ENCODE results near the gene HCFC2.
A peak's percentile ranks its signal among the peaks of the same experiment; 100 is the strongest.

The HCFC2 gene

DNA sequence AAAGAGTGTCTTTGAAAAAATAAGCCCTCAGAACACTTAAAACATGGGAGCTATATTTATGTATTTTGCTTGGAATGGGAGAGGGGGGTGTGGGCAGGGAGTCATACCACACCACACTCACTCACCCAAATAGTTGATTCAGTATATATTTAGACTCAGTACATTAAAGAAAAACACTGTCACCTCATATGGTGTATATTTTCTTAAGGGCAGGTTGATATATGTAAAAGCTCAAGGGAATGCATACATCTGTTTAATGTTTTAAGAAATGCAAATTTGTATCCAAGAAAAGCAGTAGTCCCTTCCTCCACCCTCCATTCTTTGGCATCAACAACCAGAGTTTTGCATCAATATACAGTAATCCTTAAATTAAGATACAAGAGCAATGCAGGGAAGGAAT, 72.2 kb downstream of the HCFC2 start:
- H3K9ac ChIP-seq (ENCODE audit: insufficient read length, low read depth): peak overlapping the region; percentile 95
- TF ChIP-seq SUZ12 (IDR thresholded peaks at IDR 0.05; ENCODE audit: extremely low read depth, insufficient read depth, insufficient read length): no peak
- TF ChIP-seq YY1 (IDR thresholded peaks at IDR 0.05; ENCODE audit: insufficient read depth, insufficient read length): no peak
- no peak for TF ChIP-seq ZNF274 (IDR thresholded peaks at IDR 0.05; ENCODE audit: low read depth, low read length)
- H3K27me3 ChIP-seq (ENCODE audit: insufficient read depth, insufficient read length): peaks cover 2% of the 10 kb centered on the region
- H3K9me3 ChIP-seq (ENCODE audit: insufficient read depth, low read length): no peaks in the 10 kb centered on the region
- peaks cover 2% of the 10 kb centered on the region for H3K4me1 ChIP-seq (ENCODE audit: insufficient read depth, insufficient read length)
- DNase-seq (ENCODE audit: low read depth, low spot score): no peak
- H3K36me3 ChIP-seq (ENCODE audit: insufficient read depth, insufficient read length, low read length): peaks cover 26% of the 10 kb centered on the region
- peak overlapping the region; percentile 92 for H3K4me3 ChIP-seq (ENCODE audit: insufficient read length, low read depth)

GRCh38 chr12:104137001-104137901, 72.9 kb downstream of the HCFC2 start:
- DNase-seq (ENCODE audit: low read depth, low spot score): no peak
- Histone ChIP-seq H3K4me3 (ENCODE audit: insufficient read length, low read depth) (peak overlapping the region; percentile 92), H3K36me3 (ENCODE audit: insufficient read depth, insufficient read length, low read length) (peaks cover 20% of the 10 kb centered on the region), H3K4me1 (ENCODE audit: insufficient read depth, insufficient read length) (no peaks in the 10 kb centered on the region), H3K27me3 (ENCODE audit: insufficient read depth, insufficient read length) (peaks cover 2% of the 10 kb centered on the region), H3K9ac (ENCODE audit: insufficient read length, low read depth) (peak overlapping the region; percentile 95), H3K9me3 (ENCODE audit: insufficient read depth, low read length) (no peaks in the 10 kb centered on the region)
- TF ChIP-seq YY1 (IDR thresholded peaks at IDR 0.05; ENCODE audit: insufficient read depth, insufficient read length) (no peak), ZNF274 (IDR thresholded peaks at IDR 0.05; ENCODE audit: low read depth, low read length) (no peak), SUZ12 (IDR thresholded peaks at IDR 0.05; ENCODE audit: extremely low read depth, insufficient read depth, insufficient read length) (no peak)

GRCh38 chr12:104137902-104138796, 73.8 kb downstream of the HCFC2 start, which contains the start of gene NFYB:
Gene NFYB, minus strand, starts transcription at chr12:104138210. Its CDS starts 2,757 bp downstream, at chr12:104135453.
- TF ChIP-seq ZNF274 (IDR thresholded peaks at IDR 0.05; ENCODE audit: low read depth, low read length) (no peak), YY1 (IDR thresholded peaks at IDR 0.05; ENCODE audit: insufficient read depth, insufficient read length) (no peak), SUZ12 (IDR thresholded peaks at IDR 0.05; ENCODE audit: extremely low read depth, insufficient read depth, insufficient read length) (no peak)
- DNase-seq (ENCODE audit: low read depth, low spot score): peak; percentile 92
- Histone ChIP-seq H3K4me1 (ENCODE audit: insufficient read depth, insufficient read length) (no peaks in the 10 kb centered on the region), H3K36me3 (ENCODE audit: insufficient read depth, insufficient read length, low read length) (peaks cover 11% of the 10 kb centered on the region), H3K4me3 (ENCODE audit: insufficient read length, low read depth) (peak within 1 kb of the TSS; percentile 92), H3K27me3 (ENCODE audit: insufficient read depth, insufficient read length) (peaks cover 2% of the 10 kb centered on the region), H3K9me3 (ENCODE audit: insufficient read depth, low read length) (no peaks in the 10 kb centered on the region), H3K9ac (ENCODE audit: insufficient read length, low read depth) (peak within 1 kb of the TSS; percentile 95)

DNA sequence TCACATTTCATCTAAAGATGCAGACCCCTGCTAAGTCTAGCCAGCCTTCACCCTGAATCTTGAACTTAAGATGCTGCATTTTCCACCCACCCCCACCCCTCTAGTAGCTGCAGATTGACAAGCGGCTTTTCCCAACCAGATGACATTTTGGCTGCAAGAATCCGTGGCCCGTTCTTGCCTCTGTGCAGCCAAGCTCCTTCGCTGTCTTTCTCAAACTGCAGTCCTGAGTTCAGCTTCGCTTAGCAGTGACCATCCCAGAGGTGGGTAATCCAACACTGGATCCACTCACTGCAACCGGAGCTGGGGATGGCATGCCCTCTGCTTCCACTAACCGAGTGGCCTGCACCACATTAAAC, 74.4 kb downstream of the HCFC2 start:
- H3K4me3 ChIP-seq (ENCODE audit: insufficient read length, low read depth): peak overlapping the region; percentile 34
- peak overlapping the region; percentile 70 for H3K9ac ChIP-seq (ENCODE audit: insufficient read length, low read depth)
- DNase-seq (ENCODE audit: low read depth, low spot score): no peak
- TF ChIP-seq SUZ12 (IDR thresholded peaks at IDR 0.05; ENCODE audit: extremely low read depth, insufficient read depth, insufficient read length): no peak
- no peak for TF ChIP-seq ZNF274 (IDR thresholded peaks at IDR 0.05; ENCODE audit: low read depth, low read length)
- TF ChIP-seq YY1 (IDR thresholded peaks at IDR 0.05; ENCODE audit: insufficient read depth, insufficient read length): no peak
- H3K4me1 ChIP-seq (ENCODE audit: insufficient read depth, insufficient read length): no peaks in the 10 kb centered on the region
- no peaks in the 10 kb centered on the region for H3K9me3 ChIP-seq (ENCODE audit: insufficient read depth, low read length)
- H3K27me3 ChIP-seq (ENCODE audit: insufficient read depth, insufficient read length): peaks cover 2% of the 10 kb centered on the region
- peaks cover 6% of the 10 kb centered on the region for H3K36me3 ChIP-seq (ENCODE audit: insufficient read depth, insufficient read length, low read length)

GRCh38 chr12:104142543-104142942, 78.2 kb downstream of the HCFC2 start:
- Histone ChIP-seq H3K9ac (ENCODE audit: insufficient read length, low read depth) (no peak overlapping the region), H3K27me3 (ENCODE audit: insufficient read depth, insufficient read length) (peaks cover 2% of the 10 kb centered on the region), H3K4me1 (ENCODE audit: insufficient read depth, insufficient read length) (no peaks in the 10 kb centered on the region), H3K9me3 (ENCODE audit: insufficient read depth, low read length) (peaks cover 7% of the 10 kb centered on the region; the same call in 1 of the 2 replicates), H3K36me3 (ENCODE audit: insufficient read depth, insufficient read length, low read length) (no peaks in the 10 kb centered on the region), H3K4me3 (ENCODE audit: insufficient read length, low read depth) (no peak overlapping the region)
- TF ChIP-seq SUZ12 (IDR thresholded peaks at IDR 0.05; ENCODE audit: extremely low read depth, insufficient read depth, insufficient read length): no peak
- no peak for TF ChIP-seq YY1 (IDR thresholded peaks at IDR 0.05; ENCODE audit: insufficient read depth, insufficient read length)
- no peak for TF ChIP-seq ZNF274 (IDR thresholded peaks at IDR 0.05; ENCODE audit: low read depth, low read length)
- DNase-seq (ENCODE audit: low read depth, low spot score): no peak

- peaks cover 2% of the 10 kb centered on the region for H3K27me3 ChIP-seq (ENCODE audit: insufficient read depth, insufficient read length)
- no peaks in the 10 kb centered on the region for H3K4me1 ChIP-seq (ENCODE audit: insufficient read depth, insufficient read length)
- H3K36me3 ChIP-seq (ENCODE audit: insufficient read depth, insufficient read length, low read length): no peaks in the 10 kb centered on the region
- H3K9me3 ChIP-seq (ENCODE audit: insufficient read depth, low read length): peaks cover 7% of the 10 kb centered on the region; the same call in 1 of the 2 replicates
- TF ChIP-seq SUZ12 (IDR thresholded peaks at IDR 0.05; ENCODE audit: extremely low read depth, insufficient read depth, insufficient read length): no peak
- no peak for TF ChIP-seq YY1 (IDR thresholded peaks at IDR 0.05; ENCODE audit: insufficient read depth, insufficient read length)
- no peak for TF ChIP-seq ZNF274 (IDR thresholded peaks at IDR 0.05; ENCODE audit: low read depth, low read length)
- DNase-seq (ENCODE audit: low read depth, low spot score): no peak
- H3K4me3 ChIP-seq (ENCODE audit: insufficient read length, low read depth): no peak overlapping the region
- H3K9ac ChIP-seq (ENCODE audit: insufficient read length, low read depth): no peak overlapping the region
Measured at GRCh38 chr12:104143002-104143401, 78.7 kb downstream of the HCFC2 start.
